ENCODE data around the gene FBXL13. TPM values are rescaled to one million over a fixed set of nuclear protein-coding genes. Genes with fewer than 3 reads are reported as not detected.

Gene FBXL13
- total and polyA plus RNA-seq, 2 donors from 2014 or later = 1.5 to 4.8 TPM

DNA sequence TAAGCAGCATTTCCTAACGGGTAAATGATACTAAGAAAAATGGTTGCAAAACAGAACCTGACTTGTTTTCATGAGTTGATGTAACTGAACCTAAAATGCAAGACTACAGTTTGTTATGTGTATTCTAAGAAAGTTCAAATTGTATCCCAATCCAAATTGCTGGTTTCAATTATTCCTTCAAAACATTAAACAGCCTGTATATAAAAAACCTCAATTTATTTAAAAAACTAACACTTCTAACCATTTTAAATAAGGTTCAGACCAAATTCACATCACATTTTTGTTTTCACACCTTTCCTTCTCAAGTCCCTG, 80.9 kb downstream of the FBXL13 start:
- no peaks in the 10 kb centered on the region for H3K9me3 ChIP-seq (ENCODE audit: control insufficient read depth in 2 of 3, insufficient read depth in 1 of 3, low read length in 3 of 3)
- H3K27me3 ChIP-seq (ENCODE audit: control insufficient read depth, insufficient read depth, low read length) = no peaks in the 10 kb centered on the region
- FAIRE-seq (no peak), DNase-seq (no peak)
- no peak overlapping the region for H3K9ac ChIP-seq (ENCODE audit: low read length in 3 of 3)
- H3K27ac ChIP-seq (ENCODE audit: low read depth in 2 of 2, low read length in 2 of 2) = no peak overlapping the region
- intact Hi-C loops (cut with DNase I) = no loop called here
- peaks cover 0 to 4% (median 0%) of the 10 kb centered on the region in 3 donors for H3K4me1 ChIP-seq (ENCODE audit: control insufficient read depth in 2 of 3, insufficient read depth in 2 of 3, low read depth in 1 of 3, low read length in 3 of 3)
- no peak overlapping the region for H3K4me3 ChIP-seq (ENCODE audit: low read length in 3 of 3)
- no peaks in the 10 kb centered on the region for H3K36me3 ChIP-seq (ENCODE audit: control insufficient read depth in 2 of 3, insufficient read depth in 3 of 3, low read length in 3 of 3)
- TF ChIP-seq, protein P1, sequence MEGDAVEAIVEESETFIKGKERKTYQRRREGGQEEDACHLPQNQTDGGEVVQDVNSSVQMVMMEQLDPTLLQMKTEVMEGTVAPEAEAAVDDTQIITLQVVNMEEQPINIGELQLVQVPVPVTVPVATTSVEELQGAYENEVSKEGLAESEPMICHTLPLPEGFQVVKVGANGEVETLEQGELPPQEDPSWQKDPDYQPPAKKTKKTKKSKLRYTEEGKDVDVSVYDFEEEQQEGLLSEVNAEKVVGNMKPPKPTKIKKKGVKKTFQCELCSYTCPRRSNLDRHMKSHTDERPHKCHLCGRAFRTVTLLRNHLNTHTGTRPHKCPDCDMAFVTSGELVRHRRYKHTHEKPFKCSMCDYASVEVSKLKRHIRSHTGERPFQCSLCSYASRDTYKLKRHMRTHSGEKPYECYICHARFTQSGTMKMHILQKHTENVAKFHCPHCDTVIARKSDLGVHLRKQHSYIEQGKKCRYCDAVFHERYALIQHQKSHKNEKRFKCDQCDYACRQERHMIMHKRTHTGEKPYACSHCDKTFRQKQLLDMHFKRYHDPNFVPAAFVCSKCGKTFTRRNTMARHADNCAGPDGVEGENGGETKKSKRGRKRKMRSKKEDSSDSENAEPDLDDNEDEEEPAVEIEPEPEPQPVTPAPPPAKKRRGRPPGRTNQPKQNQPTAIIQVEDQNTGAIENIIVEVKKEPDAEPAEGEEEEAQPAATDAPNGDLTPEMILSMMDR (IDR thresholded peaks at IDR 0.05; ENCODE audit: borderline replicate concordance, extremely low read depth, insufficient read depth) = no peak

DNA sequence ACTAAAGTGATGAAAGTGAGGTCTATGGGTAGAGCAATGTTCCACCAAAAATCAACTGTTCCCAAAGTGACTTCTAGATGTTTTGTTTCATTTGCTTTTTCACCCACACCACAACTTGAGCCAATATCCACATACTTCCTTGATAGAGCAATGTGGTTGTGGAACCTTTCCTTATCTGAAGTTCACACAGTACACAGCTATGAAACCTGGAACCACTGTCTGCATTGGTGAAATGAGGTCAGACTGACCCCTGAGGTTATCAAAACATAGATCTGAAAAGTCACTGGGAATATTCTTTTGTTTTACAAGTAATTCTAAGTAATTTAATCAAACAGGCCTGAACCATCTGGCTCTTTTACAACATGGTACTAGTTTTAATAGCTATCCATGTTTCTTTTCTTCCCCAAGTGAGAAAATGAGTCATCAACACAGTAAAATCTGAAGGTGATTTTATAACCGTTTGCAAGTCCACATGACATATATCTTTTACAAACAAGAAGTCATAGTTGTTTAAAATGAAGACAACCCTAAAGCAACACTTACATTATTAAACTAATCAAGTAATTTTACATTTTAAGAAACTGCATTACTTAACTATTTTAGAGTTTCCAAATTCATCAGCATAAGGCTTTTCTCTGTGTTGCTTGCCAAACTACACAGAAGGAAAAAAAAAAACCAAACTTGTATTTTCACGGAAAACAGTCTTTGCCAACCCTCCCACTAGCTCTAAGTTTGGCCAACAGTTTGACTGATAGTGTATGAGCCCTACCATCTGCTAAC, 81.5 kb downstream of the FBXL13 start:
- TF ChIP-seq, protein P1 (IDR thresholded peaks at IDR 0.05; ENCODE audit: borderline replicate concordance, extremely low read depth, insufficient read depth) = no peak
- no peaks in the 10 kb centered on the region for H3K27me3 ChIP-seq (ENCODE audit: control insufficient read depth, insufficient read depth, low read length)
- H3K27ac ChIP-seq (ENCODE audit: low read depth in 2 of 2, low read length in 2 of 2) = peak overlapping the region in 1 of 2 donors; percentile 17
- no peaks in the 10 kb centered on the region for H3K9me3 ChIP-seq (ENCODE audit: control insufficient read depth in 2 of 3, insufficient read depth in 1 of 3, low read length in 3 of 3)
- peaks cover 0 to 4% (median 0%) of the 10 kb centered on the region in 3 donors for H3K4me1 ChIP-seq (ENCODE audit: control insufficient read depth in 2 of 3, insufficient read depth in 2 of 3, low read depth in 1 of 3, low read length in 3 of 3)
- DNase-seq = peak in 2 of 5 donors; percentile 48 to 78
- no peak overlapping the region for H3K4me3 ChIP-seq (ENCODE audit: low read length in 3 of 3)
- no peak overlapping the region for H3K9ac ChIP-seq (ENCODE audit: low read length in 3 of 3)
- intact Hi-C loops (cut with DNase I) = no loop called here
- FAIRE-seq = no peak
- H3K36me3 ChIP-seq (ENCODE audit: control insufficient read depth in 2 of 3, insufficient read depth in 3 of 3, low read length in 3 of 3) = no peaks in the 10 kb centered on the region

DNA sequence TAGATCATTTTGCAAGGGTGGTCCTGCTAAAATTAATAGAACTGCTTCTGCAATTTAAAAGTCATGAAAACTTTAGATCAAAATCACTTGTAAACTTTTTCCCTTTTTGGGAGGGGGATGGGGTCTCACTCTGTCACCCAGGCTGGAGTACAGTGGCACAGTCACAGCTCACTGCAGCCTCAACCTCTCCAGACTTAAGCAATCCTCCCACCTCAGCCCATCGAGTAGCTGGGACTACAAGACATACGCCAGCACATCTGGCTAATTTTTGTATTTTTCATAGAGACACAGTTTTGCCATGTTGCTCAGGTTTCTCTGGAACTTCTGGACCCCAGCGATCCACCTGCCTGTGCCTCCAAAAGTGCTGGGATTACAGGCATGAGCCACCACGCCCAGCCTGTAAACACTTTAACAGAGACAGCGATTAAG, 82.1 kb downstream of the FBXL13 start:
- H3K27me3 ChIP-seq (ENCODE audit: control insufficient read depth, insufficient read depth, low read length) = no peaks in the 10 kb centered on the region
- H3K4me3 ChIP-seq (ENCODE audit: low read length in 3 of 3) = no peak overlapping the region
- DNase-seq (no peak), FAIRE-seq (no peak)
- H3K4me1 ChIP-seq (ENCODE audit: control insufficient read depth in 2 of 3, insufficient read depth in 2 of 3, low read depth in 1 of 3, low read length in 3 of 3) = peaks cover 0 to 4% (median 0%) of the 10 kb centered on the region in 3 donors
- H3K9ac ChIP-seq (ENCODE audit: low read length in 3 of 3) = no peak overlapping the region
- no peaks in the 10 kb centered on the region for H3K9me3 ChIP-seq (ENCODE audit: control insufficient read depth in 2 of 3, insufficient read depth in 1 of 3, low read length in 3 of 3)
- no peaks in the 10 kb centered on the region for H3K36me3 ChIP-seq (ENCODE audit: control insufficient read depth in 2 of 3, insufficient read depth in 3 of 3, low read length in 3 of 3)
- intact Hi-C loops (cut with DNase I) = no loop called here
- peak overlapping the region in 1 of 2 donors; percentile 17 for H3K27ac ChIP-seq (ENCODE audit: low read depth in 2 of 2, low read length in 2 of 2)
- TF ChIP-seq, protein P1 (IDR thresholded peaks at IDR 0.05; ENCODE audit: borderline replicate concordance, extremely low read depth, insufficient read depth) = no peak

All from kidney (tissue), 14 donors.